Stomach (tissue), 4 donors: ENCODE measurements around the gene FHAD1.

Experiments used
- POLR2A ChIP-seq, 4 donors: fragments of 450-650 bp; IDR thresholded peaks; one replicate each; pipeline ENCODE4 v1.6.1; 2016; ENCODE audit warnings: antibody characterized with exemption in 4 of 4, control low read depth in 2 of 4, mild to moderate bottlenecking in 1 of 4, moderate library complexity in 1 of 4
- TF ChIP-seq, protein P1 (sequence below), 7 experiments: fragments of 450-650 bp in 4 of 7; fragments of 200-600 bp in 3 of 7; sonication (generic) in 3 of 7; IDR thresholded peaks; one replicate each; pipeline ENCODE4 v1.5.1; 2016 to 2019; ENCODE audit warnings: antibody characterized with exemption in 7 of 7, control low read depth in 2 of 7, mild to moderate bottlenecking in 1 of 7

DNA sequence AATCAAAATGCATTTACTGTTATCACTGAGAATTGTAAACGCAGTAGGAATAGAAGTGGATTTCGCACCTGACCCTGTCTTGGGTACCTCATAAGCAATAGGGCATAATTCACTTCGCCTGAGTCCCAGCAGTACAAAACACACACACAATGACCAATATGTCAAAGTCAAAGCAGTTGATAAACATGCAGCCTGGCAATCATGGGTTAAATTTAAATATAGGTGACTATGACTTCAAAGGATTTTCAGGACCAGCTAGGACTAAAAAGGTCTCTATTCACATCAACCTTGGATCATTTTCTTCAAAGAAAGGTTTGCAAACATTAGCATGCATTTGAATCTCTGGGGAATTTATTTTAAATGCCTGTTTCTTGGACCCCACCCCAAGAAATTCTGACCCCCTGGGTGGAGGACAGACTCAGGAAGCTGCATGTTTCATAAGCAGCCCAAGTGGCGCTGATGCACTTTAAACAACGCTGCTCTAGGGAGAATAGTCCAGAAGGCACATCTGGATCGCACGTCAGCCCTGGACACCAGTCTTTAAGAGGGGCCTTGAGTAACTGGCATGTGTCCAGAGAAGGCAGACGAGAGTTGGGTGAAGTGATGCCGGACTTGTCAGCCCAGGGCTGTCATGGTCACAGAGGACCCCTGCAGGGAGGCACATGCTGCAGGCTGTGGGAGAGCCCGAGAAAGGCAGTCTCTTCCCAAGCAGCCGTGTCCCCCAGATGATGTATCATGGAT is 107.0 kb downstream of the FHAD1 start:
- TF ChIP-seq, protein P1, sequence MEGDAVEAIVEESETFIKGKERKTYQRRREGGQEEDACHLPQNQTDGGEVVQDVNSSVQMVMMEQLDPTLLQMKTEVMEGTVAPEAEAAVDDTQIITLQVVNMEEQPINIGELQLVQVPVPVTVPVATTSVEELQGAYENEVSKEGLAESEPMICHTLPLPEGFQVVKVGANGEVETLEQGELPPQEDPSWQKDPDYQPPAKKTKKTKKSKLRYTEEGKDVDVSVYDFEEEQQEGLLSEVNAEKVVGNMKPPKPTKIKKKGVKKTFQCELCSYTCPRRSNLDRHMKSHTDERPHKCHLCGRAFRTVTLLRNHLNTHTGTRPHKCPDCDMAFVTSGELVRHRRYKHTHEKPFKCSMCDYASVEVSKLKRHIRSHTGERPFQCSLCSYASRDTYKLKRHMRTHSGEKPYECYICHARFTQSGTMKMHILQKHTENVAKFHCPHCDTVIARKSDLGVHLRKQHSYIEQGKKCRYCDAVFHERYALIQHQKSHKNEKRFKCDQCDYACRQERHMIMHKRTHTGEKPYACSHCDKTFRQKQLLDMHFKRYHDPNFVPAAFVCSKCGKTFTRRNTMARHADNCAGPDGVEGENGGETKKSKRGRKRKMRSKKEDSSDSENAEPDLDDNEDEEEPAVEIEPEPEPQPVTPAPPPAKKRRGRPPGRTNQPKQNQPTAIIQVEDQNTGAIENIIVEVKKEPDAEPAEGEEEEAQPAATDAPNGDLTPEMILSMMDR (IDR thresholded peaks at IDR 0.05): no peak
- no peak for TF ChIP-seq POLR2A (IDR thresholded peaks at IDR 0.05)
